Fibroblast of skin of left biceps (primary cell): ENCODE measurements around the gene MAST4.
"Not testable (repeated sequence)": the region's sequence is repeated elsewhere in the genome, so short reads cannot be mapped to it uniquely, and the experiment has no call there.

ENCODE experiments used
- DNase-seq, 2 experiments: peaks; one replicate each; pipeline ENCODE4 v3.0.0-alpha.2; 2013; ENCODE audit warnings: low read depth in 2 of 2

The MAST4 gene

DNA sequence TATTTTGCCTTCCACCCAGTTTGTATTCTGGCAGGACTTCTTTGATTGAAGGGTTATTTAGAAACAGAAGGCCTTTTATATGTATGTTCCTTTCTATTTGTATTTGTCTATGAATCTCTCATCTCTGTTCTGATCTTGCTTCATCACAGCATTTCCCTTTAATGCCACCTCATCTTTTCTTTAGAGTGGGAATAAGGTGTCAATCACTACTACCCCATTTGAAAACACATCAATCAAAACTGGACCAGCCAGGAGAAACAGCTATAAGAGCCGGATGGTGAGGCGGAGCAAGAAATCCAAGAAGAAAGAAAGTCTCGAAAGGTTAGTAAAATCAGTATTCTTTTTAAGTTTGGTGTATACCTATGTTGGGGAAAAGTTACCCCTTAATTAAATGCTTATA is 564.1 kb downstream of the MAST4 start:
- DNase-seq: no peak

DNA sequence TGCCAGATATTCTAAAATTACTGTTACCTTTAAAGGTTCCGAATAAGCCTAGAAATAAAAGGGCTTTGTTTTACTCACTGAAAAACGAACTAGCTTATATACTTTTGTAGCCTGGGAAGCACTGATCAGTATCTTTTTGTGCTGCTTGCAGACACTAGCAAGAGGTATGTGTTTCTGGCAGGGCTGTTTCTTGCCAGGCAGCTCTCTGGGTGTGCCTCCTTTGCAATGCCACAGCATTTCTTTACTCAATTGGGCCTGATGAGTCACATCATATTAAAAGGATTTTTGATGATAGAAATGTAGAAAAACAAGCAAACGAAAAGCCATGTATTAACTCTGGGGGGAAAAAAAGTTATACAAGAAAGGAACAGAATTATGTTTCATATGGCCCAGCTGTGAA is 564.8 kb downstream of the MAST4 start:
- no peak for DNase-seq

DNA sequence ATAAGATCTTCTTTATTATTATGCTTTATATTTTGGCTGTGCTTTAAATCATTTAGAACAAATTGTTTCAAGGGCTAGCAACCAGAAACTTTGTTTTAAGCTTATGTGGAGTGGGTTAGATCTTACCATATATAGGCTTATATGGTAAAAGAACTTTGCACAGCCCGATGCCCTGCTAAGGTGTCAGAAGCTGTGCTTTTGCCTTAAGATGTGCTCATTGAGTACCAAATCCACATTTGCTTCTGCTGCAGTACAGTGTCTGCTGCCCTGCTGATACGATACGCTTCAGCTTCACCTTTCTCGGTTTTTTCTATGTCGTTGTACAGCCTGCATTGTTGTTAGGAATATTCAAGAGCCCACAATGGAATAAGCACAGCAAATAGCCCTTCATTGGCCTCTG is 565.6 kb downstream of the MAST4 start:
- DNase-seq: no peak

DNA sequence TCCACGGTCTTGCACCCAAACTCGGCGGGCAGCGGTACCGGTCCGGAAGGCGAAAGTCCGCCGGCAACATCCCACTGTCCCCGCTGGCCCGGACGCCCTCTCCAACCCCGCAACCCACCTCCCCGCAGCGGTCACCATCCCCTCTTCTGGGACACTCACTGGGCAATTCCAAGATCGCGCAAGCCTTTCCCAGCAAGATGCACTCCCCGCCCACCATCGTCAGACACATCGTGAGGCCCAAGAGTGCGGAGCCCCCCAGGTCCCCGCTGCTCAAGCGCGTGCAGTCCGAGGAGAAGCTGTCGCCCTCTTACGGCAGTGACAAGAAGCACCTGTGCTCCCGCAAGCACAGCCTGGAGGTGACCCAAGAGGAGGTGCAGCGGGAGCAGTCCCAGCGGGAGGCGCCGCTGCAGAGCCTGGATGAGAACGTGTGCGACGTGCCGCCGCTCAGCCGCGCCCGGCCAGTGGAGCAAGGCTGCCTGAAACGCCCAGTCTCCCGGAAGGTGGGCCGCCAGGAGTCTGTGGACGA is 567.1 kb downstream of the MAST4 start:
- DNase-seq: no peak

DNA sequence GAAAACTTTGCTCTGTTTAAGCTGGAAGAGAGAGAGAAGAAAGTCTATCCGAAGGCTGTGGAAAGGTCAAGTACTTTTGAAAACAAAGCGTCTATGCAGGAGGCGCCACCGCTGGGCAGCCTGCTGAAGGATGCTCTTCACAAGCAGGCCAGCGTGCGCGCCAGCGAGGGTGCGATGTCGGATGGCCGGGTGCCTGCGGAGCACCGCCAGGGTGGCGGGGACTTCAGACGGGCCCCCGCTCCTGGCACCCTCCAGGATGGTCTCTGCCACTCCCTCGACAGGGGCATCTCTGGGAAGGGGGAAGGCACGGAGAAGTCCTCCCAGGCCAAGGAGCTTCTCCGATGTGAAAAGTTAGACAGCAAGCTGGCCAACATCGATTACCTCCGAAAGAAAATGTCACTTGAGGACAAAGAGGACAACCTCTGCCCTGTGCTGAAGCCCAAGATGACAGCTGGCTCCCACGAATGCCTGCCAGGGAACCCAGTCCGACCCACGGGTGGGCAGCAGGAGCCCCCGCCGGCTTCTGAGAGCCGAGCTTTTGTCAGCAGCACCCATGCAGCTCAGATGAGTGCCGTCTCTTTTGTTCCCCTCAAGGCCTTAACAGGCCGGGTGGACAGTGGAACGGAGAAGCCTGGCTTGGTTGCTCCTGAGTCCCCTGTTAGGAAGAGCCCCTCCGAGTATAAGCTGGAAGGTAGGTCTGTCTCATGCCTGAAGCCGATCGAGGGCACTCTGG is 567.8 kb downstream of the MAST4 start:
- DNase-seq: no peak

DNA sequence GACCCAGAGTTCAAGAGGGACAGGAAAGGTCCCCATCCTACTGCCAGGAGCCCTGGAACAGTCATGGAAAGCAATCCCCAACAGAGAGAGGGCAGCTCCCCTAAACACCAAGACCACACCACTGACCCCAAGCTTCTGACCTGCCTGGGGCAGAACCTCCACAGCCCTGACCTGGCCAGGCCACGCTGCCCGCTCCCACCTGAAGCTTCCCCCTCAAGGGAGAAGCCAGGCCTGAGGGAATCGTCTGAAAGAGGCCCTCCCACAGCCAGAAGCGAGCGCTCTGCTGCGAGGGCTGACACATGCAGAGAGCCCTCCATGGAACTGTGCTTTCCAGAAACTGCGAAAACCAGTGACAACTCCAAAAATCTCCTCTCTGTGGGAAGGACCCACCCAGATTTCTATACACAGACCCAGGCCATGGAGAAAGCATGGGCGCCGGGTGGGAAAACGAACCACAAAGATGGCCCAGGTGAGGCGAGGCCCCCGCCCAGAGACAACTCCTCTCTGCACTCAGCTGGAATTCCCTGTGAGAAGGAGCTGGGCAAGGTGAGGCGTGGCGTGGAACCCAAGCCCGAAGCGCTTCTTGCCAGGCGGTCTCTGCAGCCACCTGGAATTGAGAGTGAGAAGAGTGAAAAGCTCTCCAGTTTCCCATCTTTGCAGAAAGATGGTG is 568.8 kb downstream of the MAST4 start:
- DNase-seq: no peak

DNA sequence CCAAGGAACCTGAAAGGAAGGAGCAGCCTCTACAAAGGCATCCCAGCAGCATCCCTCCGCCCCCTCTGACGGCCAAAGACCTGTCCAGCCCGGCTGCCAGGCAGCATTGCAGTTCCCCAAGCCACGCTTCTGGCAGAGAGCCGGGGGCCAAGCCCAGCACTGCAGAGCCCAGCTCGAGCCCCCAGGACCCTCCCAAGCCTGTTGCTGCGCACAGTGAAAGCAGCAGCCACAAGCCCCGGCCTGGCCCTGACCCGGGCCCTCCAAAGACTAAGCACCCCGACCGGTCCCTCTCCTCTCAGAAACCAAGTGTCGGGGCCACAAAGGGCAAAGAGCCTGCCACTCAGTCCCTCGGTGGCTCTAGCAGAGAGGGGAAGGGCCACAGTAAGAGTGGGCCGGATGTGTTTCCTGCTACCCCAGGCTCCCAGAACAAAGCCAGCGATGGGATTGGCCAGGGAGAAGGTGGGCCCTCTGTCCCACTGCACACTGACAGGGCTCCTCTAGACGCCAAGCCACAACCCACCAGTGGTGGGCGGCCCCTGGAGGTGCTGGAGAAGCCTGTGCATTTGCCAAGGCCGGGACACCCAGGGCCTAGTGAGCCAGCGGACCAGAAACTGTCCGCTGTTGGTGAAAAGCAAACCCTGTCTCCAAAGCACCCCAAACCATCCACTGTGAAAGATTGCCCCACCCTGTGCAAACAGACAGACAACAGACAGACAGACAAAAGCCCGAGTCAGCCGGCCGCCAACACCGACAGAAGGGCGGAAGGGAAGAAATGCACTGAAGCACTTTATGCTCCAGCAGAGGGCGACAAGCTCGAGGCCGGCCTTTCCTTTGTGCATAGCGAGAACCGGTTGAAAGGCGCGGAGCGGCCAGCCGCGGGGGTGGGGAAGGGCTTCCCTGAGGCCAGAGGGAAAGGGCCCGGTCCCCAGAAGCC is 569.6 kb downstream of the MAST4 start:
- DNase-seq: peak; percentile 28 to 35

DNA sequence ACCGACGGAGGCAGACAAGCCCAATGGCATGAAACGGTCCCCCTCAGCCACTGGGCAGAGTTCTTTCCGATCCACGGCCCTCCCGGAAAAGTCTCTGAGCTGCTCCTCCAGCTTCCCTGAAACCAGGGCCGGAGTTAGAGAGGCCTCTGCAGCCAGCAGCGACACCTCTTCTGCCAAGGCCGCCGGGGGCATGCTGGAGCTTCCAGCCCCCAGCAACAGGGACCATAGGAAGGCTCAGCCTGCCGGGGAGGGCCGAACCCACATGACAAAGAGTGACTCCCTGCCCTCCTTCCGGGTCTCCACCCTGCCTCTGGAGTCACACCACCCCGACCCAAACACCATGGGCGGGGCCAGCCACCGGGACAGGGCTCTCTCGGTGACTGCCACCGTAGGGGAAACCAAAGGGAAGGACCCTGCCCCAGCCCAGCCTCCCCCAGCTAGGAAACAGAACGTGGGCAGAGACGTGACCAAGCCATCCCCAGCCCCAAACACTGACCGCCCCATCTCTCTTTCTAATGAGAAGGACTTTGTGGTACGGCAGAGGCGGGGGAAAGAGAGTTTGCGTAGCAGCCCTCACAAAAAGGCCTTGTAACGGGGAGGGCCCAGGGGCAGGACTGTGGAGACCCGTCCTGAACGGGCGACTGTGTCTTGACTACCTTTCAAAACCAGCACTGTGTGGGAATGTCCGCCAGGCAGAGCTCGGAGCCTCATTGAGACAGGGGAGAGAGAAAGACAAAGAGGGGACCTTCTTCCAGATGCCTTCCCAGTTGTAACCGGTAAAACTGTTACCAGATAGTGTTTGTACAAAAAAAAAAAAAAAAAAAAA is 570.5 kb downstream of the MAST4 start:
- DNase-seq: no peak

DNA sequence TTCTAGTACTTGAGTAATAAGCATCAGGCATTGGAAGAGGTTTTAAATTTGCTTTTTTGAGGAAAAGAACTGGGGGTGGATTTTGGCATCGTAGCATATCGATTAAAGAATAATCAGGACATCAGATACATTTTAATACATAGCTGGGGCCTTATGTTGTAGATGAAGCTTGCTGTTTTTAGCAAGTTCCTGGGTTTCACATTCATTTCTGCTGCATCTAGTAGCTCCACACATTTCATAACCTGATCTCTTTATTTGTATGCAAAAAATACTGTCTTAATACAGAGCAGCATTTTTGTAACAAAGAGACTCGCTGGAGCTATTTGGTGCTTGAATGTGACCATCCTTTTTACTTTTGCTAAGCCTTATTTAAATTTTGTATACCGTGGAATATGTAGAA is 571.9 kb downstream of the MAST4 start:
- DNase-seq: no peak

DNA sequence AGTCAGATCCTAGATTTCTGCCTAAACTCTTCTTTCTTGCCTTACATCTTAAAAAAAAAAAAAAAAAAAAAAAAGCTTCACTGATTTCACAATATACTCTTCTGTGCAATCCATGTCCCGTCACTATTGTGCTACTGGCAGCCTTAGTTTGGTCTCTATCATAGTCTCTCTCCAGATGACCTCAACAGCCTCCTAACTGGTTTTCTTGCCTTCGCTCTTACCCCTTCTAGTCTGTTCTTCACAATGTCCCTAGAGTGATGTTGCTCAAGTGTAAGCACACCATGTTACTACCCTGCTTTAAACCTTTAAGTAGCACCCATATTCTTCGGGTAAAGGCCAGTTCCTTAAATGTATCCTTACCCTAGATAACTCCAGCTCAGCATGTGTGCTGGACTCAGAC is 574.6 kb downstream of the MAST4 start:
- DNase-seq: no peak

DNA sequence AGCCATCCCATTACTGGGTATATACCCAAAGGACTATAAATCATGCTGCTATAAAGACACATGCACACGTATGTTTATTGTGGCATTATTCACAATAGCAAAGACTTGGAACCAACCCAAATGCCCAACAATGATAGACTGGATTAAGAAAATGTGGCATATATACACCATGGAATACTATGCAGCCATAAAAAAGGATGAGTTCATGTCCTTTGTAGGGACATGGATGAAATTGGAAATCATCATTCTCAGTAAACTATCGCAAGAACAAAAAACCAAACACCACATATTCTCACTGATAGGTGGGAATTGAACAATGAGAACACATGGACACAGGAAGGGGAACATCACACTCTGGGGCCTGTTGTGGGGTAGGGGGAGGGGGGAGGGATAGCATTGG is 577.2 kb downstream of the MAST4 start:
- not testable (repeated sequence) for DNase-seq

DNA sequence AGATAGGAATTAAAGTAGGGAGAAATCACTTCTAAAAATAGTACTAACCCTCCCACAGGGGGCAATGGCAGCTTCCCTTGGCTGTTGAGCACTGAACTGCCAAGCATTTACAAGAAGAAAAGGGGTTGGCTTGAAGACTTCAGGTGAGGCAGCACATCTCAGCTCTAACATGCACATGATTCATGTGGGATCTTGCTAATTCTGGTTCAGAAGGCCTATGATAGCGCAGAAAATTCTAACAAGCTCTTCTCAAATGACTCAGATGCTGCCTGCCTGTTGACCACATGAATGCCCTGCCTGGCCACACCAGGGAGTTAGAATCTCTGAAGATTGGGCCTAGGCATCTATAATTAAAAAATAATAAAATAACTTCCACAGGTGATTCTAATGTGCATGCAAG is 577.8 kb downstream of the MAST4 start:
- DNase-seq: no peak

DNA sequence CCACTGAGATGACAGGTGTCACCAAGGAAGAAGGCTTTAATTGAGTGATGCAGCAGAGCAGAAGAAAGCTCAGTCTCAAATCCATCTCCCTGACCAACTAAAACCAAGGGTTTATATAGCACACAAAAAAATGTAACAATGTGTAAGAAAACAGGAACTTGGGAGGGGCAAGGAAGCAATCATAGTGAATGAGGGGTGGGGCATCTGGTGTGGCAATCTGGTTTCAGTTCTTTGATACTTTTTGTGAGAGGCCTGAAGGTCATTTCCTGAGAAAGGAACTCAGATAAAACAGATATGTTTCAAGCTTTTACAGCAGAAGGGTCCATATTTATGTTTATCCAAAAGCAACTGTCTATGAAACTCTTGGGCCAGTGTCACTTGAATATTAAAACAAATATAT is 580.7 kb downstream of the MAST4 start:
- DNase-seq: no peak

DNA sequence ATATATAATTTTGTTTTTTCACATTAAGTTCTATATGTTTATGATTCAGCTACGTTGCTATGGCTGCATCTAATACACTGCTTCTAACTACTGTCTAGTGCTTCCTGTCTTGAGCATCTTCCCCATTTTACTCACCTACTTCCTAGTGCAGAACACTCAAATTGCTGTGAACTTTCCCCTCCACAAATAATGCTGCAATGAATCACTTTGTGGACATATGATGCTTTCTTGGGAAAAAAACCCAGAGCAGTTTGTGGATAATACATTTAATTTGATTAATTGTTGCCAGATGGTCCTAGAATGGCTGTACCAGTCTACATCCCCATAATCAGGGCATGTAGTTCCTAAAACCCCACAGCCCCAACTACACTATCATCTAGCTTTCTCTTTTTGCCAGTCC is 581.9 kb downstream of the MAST4 start:
- no peak for DNase-seq

DNA sequence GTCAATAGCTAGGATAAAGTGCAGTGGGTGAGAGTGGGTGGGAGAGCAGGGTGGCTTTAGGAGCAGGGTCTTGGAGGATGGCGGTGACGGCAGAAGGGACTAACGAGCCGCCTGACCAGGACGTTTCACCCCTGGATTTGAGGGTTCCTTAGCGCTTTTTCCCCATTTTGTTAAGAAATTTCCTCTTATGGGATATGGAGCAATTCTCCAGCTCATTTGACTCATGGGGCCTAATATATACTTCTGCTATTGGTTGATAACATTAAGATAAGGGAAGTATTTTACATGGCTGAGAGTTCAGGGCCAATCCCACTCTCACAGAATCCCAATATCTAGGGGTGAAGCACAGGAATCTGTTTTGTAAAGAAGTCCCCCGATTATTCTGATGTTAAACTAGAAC is 582.8 kb downstream of the MAST4 start:
- no peak for DNase-seq

DNA sequence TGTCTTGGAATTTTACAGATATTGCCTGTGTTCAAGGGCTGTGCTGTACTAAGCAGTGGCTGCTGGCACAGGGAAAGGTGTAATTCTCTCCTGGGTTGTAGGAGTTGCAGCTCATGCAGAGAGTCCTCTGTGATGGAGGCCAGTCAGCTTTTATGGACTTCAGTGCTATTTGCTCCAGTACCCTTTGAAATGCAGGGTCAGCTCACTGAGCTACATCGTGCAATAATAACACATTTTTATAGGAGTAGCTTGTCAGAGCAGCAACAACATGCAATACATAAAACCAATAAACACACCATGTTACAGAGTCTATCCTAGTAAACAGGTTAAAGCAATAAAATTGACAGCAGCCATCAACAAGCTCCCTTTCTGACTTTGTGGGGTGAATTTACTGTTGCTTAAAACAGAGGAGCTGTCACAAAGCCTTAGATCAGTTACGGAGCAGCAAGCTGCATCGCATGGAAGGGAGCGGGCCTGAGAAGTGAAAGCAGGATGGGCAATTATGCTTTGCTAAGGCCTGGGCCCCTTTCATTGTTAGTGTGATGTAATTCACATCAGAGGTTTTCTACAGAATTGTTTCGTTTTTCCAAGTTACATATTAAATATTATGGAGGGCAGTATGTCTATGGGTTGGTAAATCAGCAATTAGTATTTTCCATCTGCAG is 583.6 kb downstream of the MAST4 start:
- no peak for DNase-seq

DNA sequence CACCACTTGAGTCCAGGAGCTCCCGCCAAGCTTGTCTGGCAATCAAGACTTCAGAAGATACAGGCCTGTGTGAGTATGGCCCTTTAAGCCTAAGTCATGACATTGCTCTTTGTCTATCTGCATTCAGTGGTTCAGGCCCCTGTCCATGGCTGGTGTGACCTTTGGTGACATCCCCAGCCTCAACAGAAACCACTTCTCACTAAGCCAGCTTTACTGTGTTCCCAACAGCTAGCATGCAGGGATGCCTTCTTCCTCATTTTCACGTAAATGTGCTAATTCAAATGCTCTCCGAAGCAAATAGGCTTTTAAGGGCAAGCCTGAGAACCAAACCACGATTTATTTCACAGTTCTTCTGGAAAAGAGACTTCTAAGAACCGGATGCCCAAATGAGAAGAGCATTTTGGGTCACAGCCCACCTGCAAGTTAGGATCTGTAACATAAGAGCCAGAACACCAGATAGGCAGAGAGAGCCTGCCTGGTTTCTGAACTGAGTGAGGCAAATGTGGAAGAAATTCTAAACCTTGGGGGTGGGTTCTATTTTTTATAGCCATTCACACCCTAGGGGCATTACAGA is 585.5 kb downstream of the MAST4 start:
- no peak for DNase-seq

DNA sequence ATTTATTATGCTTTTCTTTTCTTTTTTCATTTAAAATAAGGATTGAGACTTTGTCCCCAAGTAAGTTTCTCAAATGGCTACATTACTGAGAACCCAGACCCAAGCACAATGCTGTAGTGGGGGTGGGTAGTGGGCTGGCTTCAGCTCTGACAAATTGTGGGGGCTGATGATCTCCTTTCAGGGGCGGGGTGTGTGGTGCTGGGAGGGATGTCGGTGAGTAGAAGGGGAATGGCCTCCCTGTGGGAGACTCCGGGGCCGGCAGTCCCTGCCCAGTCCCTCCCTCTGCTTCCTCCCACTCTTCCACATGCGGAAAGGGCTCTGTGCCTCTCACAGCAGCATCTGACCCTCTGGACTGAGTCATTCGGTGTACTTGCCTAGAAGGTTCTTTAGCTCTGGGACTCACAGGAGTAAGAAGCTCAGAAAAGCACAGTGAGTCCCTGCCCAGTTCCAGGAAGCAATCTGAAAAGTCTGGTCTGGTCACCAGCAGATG is 586.2 kb downstream of the MAST4 start:
- DNase-seq: no peak

DNA sequence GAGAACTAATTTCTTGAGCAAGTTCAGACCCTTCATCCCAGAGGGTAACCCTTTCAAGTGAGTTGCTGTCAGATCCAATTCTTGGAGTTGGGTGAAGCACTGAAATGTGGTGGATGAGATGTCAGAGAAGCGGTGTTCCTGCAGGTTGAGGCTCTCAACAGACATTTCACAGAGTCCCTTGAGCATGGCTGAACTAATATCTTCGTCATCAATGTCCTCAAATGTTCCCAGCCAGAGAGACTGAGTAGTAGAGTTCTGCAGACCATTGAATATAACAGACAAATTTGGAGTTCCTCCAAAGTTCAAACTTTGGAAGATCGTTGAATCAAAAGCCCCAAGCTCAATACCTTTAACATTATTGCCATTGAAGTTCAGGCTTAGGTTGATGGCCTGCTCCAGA is 587.7 kb downstream of the MAST4 start:
- no peak for DNase-seq

DNA sequence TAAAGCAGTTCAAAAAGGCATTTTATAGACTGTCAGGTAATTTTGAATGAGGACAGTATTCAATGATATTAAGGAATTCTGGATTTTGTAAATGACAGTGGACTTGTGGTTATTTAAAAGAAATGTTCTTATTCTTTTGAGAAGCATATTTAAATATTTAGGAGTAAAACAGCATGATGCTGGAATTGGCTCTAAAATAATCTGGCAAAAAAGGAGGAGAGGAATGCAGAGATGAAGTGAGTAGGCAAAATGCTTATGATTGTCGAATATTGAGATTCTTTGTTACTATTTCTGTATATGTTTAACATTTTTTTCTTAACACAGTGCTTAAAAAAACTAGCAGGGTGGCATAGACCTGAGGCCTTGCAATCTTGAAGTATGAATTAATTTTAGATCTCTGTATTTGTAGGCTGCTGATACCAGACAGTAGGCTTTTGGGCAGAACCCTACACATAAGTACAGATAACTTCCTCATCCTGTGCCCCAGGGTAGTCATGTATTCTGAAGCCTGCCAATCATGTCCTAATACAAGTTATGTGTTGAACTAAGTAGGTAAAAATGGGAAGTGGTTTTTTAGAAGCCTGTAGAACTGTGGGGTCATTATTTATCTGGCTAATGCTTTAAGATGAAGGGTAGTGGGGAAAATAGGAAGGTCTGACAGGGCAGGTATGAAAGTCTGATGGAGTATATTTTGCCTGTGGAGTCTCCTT is 591.0 kb downstream of the MAST4 start:
- no peak for DNase-seq
